Skeletal muscle tissue (tissue), 4 donors: Measurements from ENCODE around the gene RNGTT. TPM values are rescaled to one million over a fixed set of nuclear protein-coding genes. Genes with fewer than 3 reads are reported as not detected.

Source experiments
- H3K27ac ChIP-seq: one replicate; pipeline ENCODE4 v1.7.0; 2013; ENCODE audit warnings: mild to moderate bottlenecking, low read depth, low read length, inconsistent platforms
- H3K27me3 ChIP-seq, 3 donors: one replicate each; pipeline ENCODE4 v1.7.0; 2013; ENCODE audit warnings: low read length in 3 of 3; ENCODE audit not compliant: control insufficient read depth in 3 of 3, insufficient read depth in 3 of 3
- H3K36me3 ChIP-seq, 3 donors: one replicate each; pipeline ENCODE4 v1.7.0; 2013; ENCODE audit warnings: low read length in 3 of 3; ENCODE audit not compliant: control insufficient read depth in 3 of 3, insufficient read depth in 3 of 3
- H3K4me1 ChIP-seq, 3 donors: one replicate each; pipeline ENCODE4 v1.7.0; 2013; ENCODE audit warnings: low read length in 3 of 3, mild to moderate bottlenecking in 3 of 3; ENCODE audit not compliant: control insufficient read depth in 3 of 3, insufficient read depth in 3 of 3
- H3K4me3 ChIP-seq, 3 donors: one replicate each; pipeline ENCODE4 v1.7.0; 2013; ENCODE audit warnings: low read length in 3 of 3
- H3K9ac ChIP-seq, 3 donors: one replicate each; pipeline ENCODE4 v1.7.0; 2013; ENCODE audit warnings: low read length in 3 of 3, mild to moderate bottlenecking in 3 of 3, moderate library complexity in 2 of 3, low read depth in 1 of 3
- H3K9me3 ChIP-seq, 3 donors: one replicate each; pipeline ENCODE4 v1.7.0; 2013; ENCODE audit warnings: low read length in 3 of 3; ENCODE audit not compliant: control insufficient read depth in 3 of 3
- total RNA-seq: library from RNA; depleted of rRNA; stranded (reverse); fragments of >200 nt; gene quantifications from one replicate; pipeline ENCODE4 v1.2.3, GENCODE V29; 2014
- donor health status: Osteomylitis.

Gene RNGTT
- total RNA-seq = 19.3 TPM

- H3K9me3 ChIP-seq = peaks cover 0 to 5% (median 2%) of the 10 kb centered on the region in 3 donors
- peaks cover 0 to 16% (median 12%) of the 10 kb centered on the region in 3 donors for H3K4me1 ChIP-seq
- peak within 1 kb of the TSS; percentile 77 for H3K27ac ChIP-seq
- H3K27me3 ChIP-seq = no peaks in the 10 kb centered on the region
- H3K9ac ChIP-seq = peak within 1 kb of the TSS; percentile 93 to 97 (median 93)
- H3K4me3 ChIP-seq = peak within 1 kb of the TSS; percentile 85 to 98 (median 98)
- H3K36me3 ChIP-seq = peaks cover 0 to 4% (median 0%) of the 10 kb centered on the region in 3 donors
These were observed at the start of gene RNGTT for GRCh38 chr6:88963139-88964090. RNGTT (minus strand) TSS chr6:88963618; CDS start chr6:88963409, 209 bp downstream.

GRCh38 chr6:89011436-89011835 lies 48.0 kb upstream of the RNGTT start:
- no peak overlapping the region for H3K9ac ChIP-seq
- H3K4me1 ChIP-seq = peaks cover 0 to 4% (median 0%) of the 10 kb centered on the region in 3 donors
- H3K9me3 ChIP-seq = no peaks in the 10 kb centered on the region
- no peaks in the 10 kb centered on the region for H3K36me3 ChIP-seq
- H3K4me3 ChIP-seq = no peak overlapping the region
- no peaks in the 10 kb centered on the region for H3K27me3 ChIP-seq
- H3K27ac ChIP-seq = no peak overlapping the region

- Histone ChIP-seq H3K27ac (no peak overlapping the region), H3K4me1 (peaks cover 0 to 4% (median 0%) of the 10 kb centered on the region in 3 donors), H3K9ac (no peak overlapping the region), H3K4me3 (no peak overlapping the region), H3K36me3 (no peaks in the 10 kb centered on the region), H3K9me3 (no peaks in the 10 kb centered on the region), H3K27me3 (no peaks in the 10 kb centered on the region)
These were observed 47.4 kb upstream of the RNGTT start for GRCh38 chr6:89010825-89011224.

- Histone ChIP-seq H3K9me3 (no peaks in the 10 kb centered on the region), H3K4me3 (no peak overlapping the region), H3K27ac (no peak overlapping the region), H3K36me3 (no peaks in the 10 kb centered on the region), H3K27me3 (no peaks in the 10 kb centered on the region), H3K4me1 (peaks cover 0 to 4% (median 0%) of the 10 kb centered on the region in 3 donors), H3K9ac (no peak overlapping the region)
These were observed 46.2 kb upstream of the RNGTT start for GRCh38 chr6:89009624-89010059.

- Histone ChIP-seq H3K36me3 (no peaks in the 10 kb centered on the region), H3K4me1 (peaks cover 0 to 4% (median 0%) of the 10 kb centered on the region in 3 donors), H3K9me3 (no peaks in the 10 kb centered on the region), H3K27me3 (no peaks in the 10 kb centered on the region), H3K4me3 (no peak overlapping the region), H3K9ac (no peak overlapping the region), H3K27ac (no peak overlapping the region)
These were observed 45.5 kb upstream of the RNGTT start for GRCh38 chr6:89008815-89009374.

GRCh38 chr6:89008001-89008814 lies 44.8 kb upstream of the RNGTT start:
- H3K27ac ChIP-seq = no peak overlapping the region
- peaks cover 0 to 4% (median 0%) of the 10 kb centered on the region in 3 donors for H3K4me1 ChIP-seq
- no peaks in the 10 kb centered on the region for H3K27me3 ChIP-seq
- H3K36me3 ChIP-seq = no peaks in the 10 kb centered on the region
- H3K9me3 ChIP-seq = no peaks in the 10 kb centered on the region
- no peak overlapping the region for H3K4me3 ChIP-seq
- H3K9ac ChIP-seq = no peak overlapping the region

- H3K27ac ChIP-seq = no peak overlapping the region
- no peaks in the 10 kb centered on the region for H3K9me3 ChIP-seq
- H3K27me3 ChIP-seq = no peaks in the 10 kb centered on the region
- H3K4me1 ChIP-seq = peaks cover 0 to 4% (median 0%) of the 10 kb centered on the region in 3 donors
- H3K9ac ChIP-seq = no peak overlapping the region
- H3K36me3 ChIP-seq = no peaks in the 10 kb centered on the region
- H3K4me3 ChIP-seq = no peak overlapping the region
These were observed 44.0 kb upstream of the RNGTT start for GRCh38 chr6:89007209-89008000.

GRCh38 chr6:89002523-89002922 lies 39.1 kb upstream of the RNGTT start:
- H3K4me3 ChIP-seq = no peak overlapping the region
- no peak overlapping the region for H3K9ac ChIP-seq
- no peaks in the 10 kb centered on the region for H3K36me3 ChIP-seq
- peaks cover 0 to 3% (median 0%) of the 10 kb centered on the region in 3 donors for H3K4me1 ChIP-seq
- no peak overlapping the region for H3K27ac ChIP-seq
- no peaks in the 10 kb centered on the region for H3K9me3 ChIP-seq
- H3K27me3 ChIP-seq = no peaks in the 10 kb centered on the region

- no peak overlapping the region for H3K4me3 ChIP-seq
- no peak overlapping the region for H3K27ac ChIP-seq
- no peaks in the 10 kb centered on the region for H3K27me3 ChIP-seq
- no peaks in the 10 kb centered on the region for H3K9me3 ChIP-seq
- H3K9ac ChIP-seq = no peak overlapping the region
- no peaks in the 10 kb centered on the region for H3K4me1 ChIP-seq
- H3K36me3 ChIP-seq = no peaks in the 10 kb centered on the region
These were observed 33.9 kb upstream of the RNGTT start for GRCh38 chr6:88997327-88997726.
